ENCODE data around the gene PPP2R3C. TPM values are rescaled to one million over a fixed set of nuclear protein-coding genes. Genes with fewer than 3 reads are reported as not detected.
"Not testable (repeated sequence)": the region's sequence is repeated elsewhere in the genome, so short reads cannot be mapped to it uniquely, and the experiment has no call there.

The PPP2R3C gene
- total and polyA plus RNA-seq, 4 donors, result 6.9 to 19.4 (median 12.2) TPM

- H3K36me3 ChIP-seq (ENCODE audit: control insufficient read depth in 4 of 4, insufficient read depth in 3 of 4, low read depth in 1 of 4, low read length in 3 of 4), result peaks cover 12 to 28% (median 22%) of the 10 kb centered on the region in 4 donors
These were observed 13.9 kb downstream of the PPP2R3C start for GRCh38 chr14:35107866-35108265.

DNA sequence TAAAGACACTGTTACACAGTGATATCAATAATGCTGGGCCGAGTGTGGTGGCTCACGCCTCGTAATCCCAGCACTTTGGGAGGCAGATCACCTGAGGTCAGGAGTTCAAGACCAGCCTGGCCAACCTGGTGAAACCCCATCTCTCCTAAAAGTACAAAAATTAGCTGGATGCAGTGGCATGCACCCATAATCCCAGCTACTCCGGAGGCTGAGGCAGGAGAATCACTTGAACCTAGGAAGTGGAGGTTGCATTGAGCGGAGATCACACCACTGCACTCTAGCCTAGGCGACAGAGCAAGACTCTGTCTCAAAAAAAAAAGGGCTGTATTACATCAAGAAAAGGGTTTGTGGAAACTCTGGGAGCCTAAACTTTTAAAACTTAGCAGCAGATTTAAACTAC, 27.1 kb downstream of the PPP2R3C start:
- not testable (repeated sequence) for DNase-seq (ENCODE audit: low spot score)
- WGBS, result 98% methylated on average over 6 of the region's 6 CpGs

More at GRCh38 chr14:35107866-35108265, 13.9 kb downstream of the PPP2R3C start:
- Histone ChIP-seq H3K27me3 (ENCODE audit: control insufficient read depth in 4 of 4, insufficient read depth in 4 of 4, low read length in 3 of 4) (no peaks in the 10 kb centered on the region), H3K4me3 (ENCODE audit: low read depth in 1 of 3, low read length in 3 of 3) (no peak overlapping the region), H3K9ac (ENCODE audit: low read depth in 1 of 2, low read length in 2 of 2) (no peak overlapping the region), H3K27ac (ENCODE audit: low read depth in 1 of 2, low read length in 2 of 2) (no peak overlapping the region), H3K4me1 (ENCODE audit: control insufficient read depth in 4 of 4, insufficient read depth in 4 of 4, low read length in 3 of 4) (no peaks in the 10 kb centered on the region), H3K9me3 (ENCODE audit: control insufficient read depth in 4 of 4, low read length in 3 of 4) (peaks cover 0 to 2% (median 0%) of the 10 kb centered on the region in 4 donors)
- TF ChIP-seq CTCF (IDR thresholded peaks at IDR 0.05; ENCODE audit: low read depth, low read length, missing input control) (no peak), TAF1 (conservative IDR thresholded peaks at IDR 0.05) (no peak), SP1 (IDR thresholded peaks at IDR 0.05) (no peak), MAX (IDR thresholded peaks at IDR 0.05) (no peak), YY1 (IDR thresholded peaks at IDR 0.05) (no peak), EGR1 (IDR thresholded peaks at IDR 0.05; ENCODE audit: low read depth in 2 of 2) (no peak), ZBTB33 (IDR thresholded peaks at IDR 0.05) (no peak), JUND (IDR thresholded peaks at IDR 0.05) (no peak), FOXA1 (IDR thresholded peaks at IDR 0.05) (no peak)
- TF ChIP-seq, protein P1, sequence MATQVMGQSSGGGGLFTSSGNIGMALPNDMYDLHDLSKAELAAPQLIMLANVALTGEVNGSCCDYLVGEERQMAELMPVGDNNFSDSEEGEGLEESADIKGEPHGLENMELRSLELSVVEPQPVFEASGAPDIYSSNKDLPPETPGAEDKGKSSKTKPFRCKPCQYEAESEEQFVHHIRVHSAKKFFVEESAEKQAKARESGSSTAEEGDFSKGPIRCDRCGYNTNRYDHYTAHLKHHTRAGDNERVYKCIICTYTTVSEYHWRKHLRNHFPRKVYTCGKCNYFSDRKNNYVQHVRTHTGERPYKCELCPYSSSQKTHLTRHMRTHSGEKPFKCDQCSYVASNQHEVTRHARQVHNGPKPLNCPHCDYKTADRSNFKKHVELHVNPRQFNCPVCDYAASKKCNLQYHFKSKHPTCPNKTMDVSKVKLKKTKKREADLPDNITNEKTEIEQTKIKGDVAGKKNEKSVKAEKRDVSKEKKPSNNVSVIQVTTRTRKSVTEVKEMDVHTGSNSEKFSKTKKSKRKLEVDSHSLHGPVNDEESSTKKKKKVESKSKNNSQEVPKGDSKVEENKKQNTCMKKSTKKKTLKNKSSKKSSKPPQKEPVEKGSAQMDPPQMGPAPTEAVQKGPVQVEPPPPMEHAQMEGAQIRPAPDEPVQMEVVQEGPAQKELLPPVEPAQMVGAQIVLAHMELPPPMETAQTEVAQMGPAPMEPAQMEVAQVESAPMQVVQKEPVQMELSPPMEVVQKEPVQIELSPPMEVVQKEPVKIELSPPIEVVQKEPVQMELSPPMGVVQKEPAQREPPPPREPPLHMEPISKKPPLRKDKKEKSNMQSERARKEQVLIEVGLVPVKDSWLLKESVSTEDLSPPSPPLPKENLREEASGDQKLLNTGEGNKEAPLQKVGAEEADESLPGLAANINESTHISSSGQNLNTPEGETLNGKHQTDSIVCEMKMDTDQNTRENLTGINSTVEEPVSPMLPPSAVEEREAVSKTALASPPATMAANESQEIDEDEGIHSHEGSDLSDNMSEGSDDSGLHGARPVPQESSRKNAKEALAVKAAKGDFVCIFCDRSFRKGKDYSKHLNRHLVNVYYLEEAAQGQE (IDR thresholded peaks at IDR 0.05), result no peak
- DNase-seq (ENCODE audit: low spot score), result no peak

DNA sequence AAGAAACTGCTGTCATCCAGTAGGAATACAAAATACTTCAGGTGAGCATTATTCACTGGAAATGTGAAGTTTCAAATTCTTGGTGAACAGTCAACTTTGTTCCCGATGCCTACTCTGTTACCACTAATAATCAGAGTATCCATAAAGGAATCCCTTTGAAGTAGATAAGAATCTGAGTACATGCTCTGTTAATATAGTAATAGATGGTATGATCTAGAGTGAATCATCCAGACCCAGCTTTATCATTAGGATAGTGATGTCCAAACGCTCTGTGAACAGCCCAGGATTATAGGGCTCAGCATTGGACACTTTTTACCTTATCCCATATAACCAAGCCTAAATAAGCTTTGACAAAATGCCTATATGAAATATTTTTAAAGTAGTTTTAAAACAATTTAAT, 33.3 kb downstream of the PPP2R3C start:
- Histone ChIP-seq H3K36me3 (ENCODE audit: control insufficient read depth in 4 of 4, insufficient read depth in 3 of 4, low read depth in 1 of 4, low read length in 3 of 4) (peaks cover 2 to 22% (median 14%) of the 10 kb centered on the region in 4 donors), H3K27ac (ENCODE audit: low read depth in 1 of 2, low read length in 2 of 2) (no peak overlapping the region), H3K9me3 (ENCODE audit: control insufficient read depth in 4 of 4, low read length in 3 of 4) (no peaks in the 10 kb centered on the region), H3K4me3 (ENCODE audit: low read depth in 1 of 3, low read length in 3 of 3) (no peak overlapping the region), H3K27me3 (ENCODE audit: control insufficient read depth in 4 of 4, insufficient read depth in 4 of 4, low read length in 3 of 4) (no peaks in the 10 kb centered on the region), H3K4me1 (ENCODE audit: control insufficient read depth in 4 of 4, insufficient read depth in 4 of 4, low read length in 3 of 4) (no peaks in the 10 kb centered on the region), H3K9ac (ENCODE audit: low read depth in 1 of 2, low read length in 2 of 2) (no peak overlapping the region)
- no peak for DNase-seq (ENCODE audit: low spot score)
- 96% methylated on average over 2 of the region's 2 CpGs for WGBS
- TF ChIP-seq, protein P1 (IDR thresholded peaks at IDR 0.05), result no peak
- TF ChIP-seq NR2F2 (IDR thresholded peaks at IDR 0.05) (no peak), FOXA1 (IDR thresholded peaks at IDR 0.05) (no peak), ZBTB33 (IDR thresholded peaks at IDR 0.05) (no peak)
- TF ChIP-seq, protein P2, sequence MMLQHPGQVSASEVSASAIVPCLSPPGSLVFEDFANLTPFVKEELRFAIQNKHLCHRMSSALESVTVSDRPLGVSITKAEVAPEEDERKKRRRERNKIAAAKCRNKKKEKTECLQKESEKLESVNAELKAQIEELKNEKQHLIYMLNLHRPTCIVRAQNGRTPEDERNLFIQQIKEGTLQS (IDR thresholded peaks at IDR 0.05), result no peak

More for the DNA sequence above, 27.1 kb downstream of the PPP2R3C start:
- not testable (repeated sequence) for H3K9me3 ChIP-seq (ENCODE audit: control insufficient read depth in 4 of 4, low read length in 3 of 4); H3K27me3 ChIP-seq (ENCODE audit: control insufficient read depth in 4 of 4, insufficient read depth in 4 of 4, low read length in 3 of 4); H3K4me1 ChIP-seq (ENCODE audit: control insufficient read depth in 4 of 4, insufficient read depth in 4 of 4, low read length in 3 of 4); H3K27ac ChIP-seq (ENCODE audit: low read depth in 1 of 2, low read length in 2 of 2); H3K4me3 ChIP-seq (ENCODE audit: low read depth in 1 of 3, low read length in 3 of 3); H3K9ac ChIP-seq (ENCODE audit: low read depth in 1 of 2, low read length in 2 of 2)
- H3K36me3 ChIP-seq (ENCODE audit: control insufficient read depth in 4 of 4, insufficient read depth in 3 of 4, low read depth in 1 of 4, low read length in 3 of 4), result peaks cover 12 to 30% (median 18%) of the 10 kb centered on the region in 4 donors
